GM23248 (cell line): ENCODE measurements around the gene LZTFL1. TPM values are rescaled to one million over a fixed set of nuclear protein-coding genes. Genes with fewer than 3 reads are reported as not detected.
"Not testable (repeated sequence)": the region's sequence is repeated elsewhere in the genome, so short reads cannot be mapped to it uniquely, and the experiment has no call there.

ENCODE experiments used
- DNase-seq: peaks from one replicate; pipeline ENCODE4 v3.0.0-alpha.2; 2015
- H2AFZ ChIP-seq: fragments of 200-600 bp; sonication (generic); 2 replicates; pipeline ENCODE4 v1.6.1; 2016; ENCODE audit warnings: antibody characterized with exemption
- H3F3A ChIP-seq: fragments of 200-600 bp; sonication (generic); 2 replicates; pipeline ENCODE4 v1.6.1; 2016; ENCODE audit warnings: mild to moderate bottlenecking, antibody characterized with exemption, mixed run types; ENCODE audit not compliant: insufficient read depth
- H3K27ac ChIP-seq: fragments of 200-600 bp; sonication (generic); 2 replicates; pipeline ENCODE4 v1.5.1; 2016; ENCODE audit warnings: mild to moderate bottlenecking
- H3K27me3 ChIP-seq: fragments of 200-600 bp; sonication (generic); replicated peaks from 2 replicates; pipeline ENCODE4 v1.6.1; 2016; ENCODE audit warnings: mild to moderate bottlenecking; ENCODE audit not compliant: insufficient read depth
- H3K36me3 ChIP-seq: fragments of 200-600 bp; sonication (generic); 2 replicates; pipeline ENCODE4 v1.6.1; 2016; ENCODE audit warnings: low read depth, mild to moderate bottlenecking
- H3K4me1 ChIP-seq: fragments of 200-600 bp; sonication (generic); 2 replicates; pipeline ENCODE4 v1.6.1; 2016; ENCODE audit warnings: mild to moderate bottlenecking; ENCODE audit not compliant: insufficient read depth
- H3K4me2 ChIP-seq: fragments of 200-600 bp; sonication (generic); one replicate; pipeline ENCODE4 v1.6.1; 2016; ENCODE audit warnings: mild to moderate bottlenecking; ENCODE audit not compliant: unreplicated experiment
- H3K4me3 ChIP-seq: fragments of 200-600 bp; sonication (generic); 2 replicates; pipeline ENCODE4 v1.5.1; 2016; ENCODE audit warnings: mild to moderate bottlenecking
- H3K79me2 ChIP-seq: fragments of 200-600 bp; sonication (generic); 2 replicates; pipeline ENCODE4 v1.6.1; 2016; ENCODE audit warnings: mild to moderate bottlenecking; ENCODE audit not compliant: insufficient read depth
- H3K9ac ChIP-seq: fragments of 200-600 bp; sonication (generic); 2 replicates; pipeline ENCODE4 v1.6.1; 2016; ENCODE audit warnings: mild to moderate bottlenecking
- H3K9me2 ChIP-seq: fragments of 200-600 bp; sonication (generic); 2 replicates; pipeline ENCODE4 v1.6.1; 2016; ENCODE audit warnings: mixed run types, mild to moderate bottlenecking, moderate library complexity; ENCODE audit not compliant: insufficient read depth
- H3K9me3 ChIP-seq: fragments of 200-600 bp; sonication (generic); one replicate; pipeline ENCODE4 v1.6.1; 2017; ENCODE audit warnings: low read depth
- H4K20me1 ChIP-seq: fragments of 200-600 bp; sonication (generic); 2 replicates; pipeline ENCODE4 v1.6.0; 2016; ENCODE audit not compliant: insufficient read depth
- EZH2 ChIP-seq: fragments of 200-600 bp; sonication (generic); IDR thresholded peaks from 2 replicates; pipeline ENCODE4 v1.6.1; 2018; ENCODE audit warnings: antibody characterized with exemption, mild to moderate bottlenecking; ENCODE audit not compliant: insufficient read depth, poor library complexity, severe bottlenecking
- EZH2phosphoT487 ChIP-seq: fragments of 200-600 bp; sonication (generic); IDR thresholded peaks from 2 replicates; pipeline ENCODE4 v1.6.1; 2018; ENCODE audit warnings: antibody characterized with exemption, moderate library complexity, mild to moderate bottlenecking, low read depth; ENCODE audit not compliant: insufficient read depth
- WGBS, 2 experiments: methylation state at CpG; one replicate each; pipeline ENCODE4 v1.1.6; 2015 to 2017; ENCODE audit warnings: low lambda C conversion rate in 2 of 2, low coverage in 1 of 2; ENCODE audit errors: missing lambda C conversion rate in 2 of 2; 5-methylcytosine and 5-hydroxymethylcytosine counted together
- in situ Hi-C: fragments of 300-500 bp; cut with MboI; formaldehyde crosslinking; loops from 2 replicates; pipeline ENCODE4 v1.15.0; 2020
- polyA plus RNA-seq: library from polyadenylated mRNA; unstranded; fragments of >200 nt; fragmentation: Nextera tagmentation; extraction: Ambion mirVana; gene quantifications from 2 replicates; pipeline ENCODE4 v1.2.1, GENCODE V29; 2016
- total RNA-seq: library from RNA; depleted of rRNA; stranded (reverse); fragments of >200 nt; shearing (Covaris generic); gene quantifications from 2 replicates; pipeline ENCODE4 v1.2.3, GENCODE V29; 2014

LZTFL1 gene
- total and polyA plus RNA-seq, 2 experiments from 2014 or later = 15.1 to 18.3 TPM

DNA sequence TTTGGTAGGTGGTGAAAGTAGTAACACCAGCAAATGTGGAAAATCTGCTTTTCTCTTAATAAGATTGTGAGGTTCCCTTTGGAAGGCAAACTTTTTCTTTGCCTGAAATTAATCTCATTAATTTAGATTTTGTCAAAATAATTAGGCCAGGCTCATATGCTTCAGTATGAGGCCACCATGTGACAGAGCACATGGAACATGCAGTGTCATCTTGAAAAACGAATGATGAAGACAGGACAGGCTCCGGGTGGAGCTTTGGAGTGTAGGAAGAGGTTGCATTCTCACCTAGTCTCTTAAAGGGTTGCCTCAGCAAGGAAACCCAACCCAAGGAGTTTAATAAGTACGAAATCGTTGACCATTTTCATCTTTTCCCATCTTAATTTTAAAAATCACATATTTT lies 18.6 kb upstream of the LZTFL1 start:
- Histone ChIP-seq H3F3A (no peaks in the 10 kb centered on the region), H3K9me3 (no peaks in the 10 kb centered on the region), H3K4me2 (no peak overlapping the region), H2AFZ (no peak overlapping the region), H3K4me1 (no peaks in the 10 kb centered on the region), H3K79me2 (no peaks in the 10 kb centered on the region), H4K20me1 (no peaks in the 10 kb centered on the region), H3K9me2 (no peaks in the 10 kb centered on the region), H3K9ac (no peak overlapping the region), H3K27ac (no peak overlapping the region), H3K4me3 (no peak overlapping the region), H3K36me3 (no peaks in the 10 kb centered on the region), H3K27me3 (peaks cover 28% of the 10 kb centered on the region)
- 38 to 46% methylated on average over 4 of the region's 4 CpGs for WGBS, 2 experiments
- TF ChIP-seq EZH2phosphoT487 = no peak
- TF ChIP-seq EZH2 = no peak
- no peak for DNase-seq
- in situ Hi-C loops = no loop called here

GRCh38 chr3:45858809-45859543 lies 17.1 kb upstream of the LZTFL1 start:
- Histone ChIP-seq H3K4me3 (no peak overlapping the region), H3K9ac (no peak overlapping the region), H3K4me1 (no peaks in the 10 kb centered on the region), H3F3A (no peaks in the 10 kb centered on the region), H2AFZ (no peak overlapping the region), H3K4me2 (no peak overlapping the region), H3K9me3 (no peaks in the 10 kb centered on the region), H4K20me1 (no peaks in the 10 kb centered on the region), H3K27ac (no peak overlapping the region), H3K36me3 (no peaks in the 10 kb centered on the region), H3K9me2 (no peaks in the 10 kb centered on the region), H3K27me3 (peaks cover 21% of the 10 kb centered on the region), H3K79me2 (no peaks in the 10 kb centered on the region)
- in situ Hi-C loops = no loop called here
- TF ChIP-seq EZH2phosphoT487 = no peak
- no peak for TF ChIP-seq EZH2
- no peak for DNase-seq
- 61 to 64% methylated on average over 7 of the region's 7 CpGs for WGBS, 2 experiments

- H3K4me1 ChIP-seq, H2AFZ ChIP-seq, H4K20me1 ChIP-seq, DNase-seq, H3K9me3 ChIP-seq, H3K36me3 ChIP-seq, H3F3A ChIP-seq, H3K4me2 ChIP-seq, in situ Hi-C loops, H3K4me3 ChIP-seq, H3K27ac ChIP-seq, H3K9ac ChIP-seq, H3K79me2 ChIP-seq, H3K9me2 ChIP-seq: not testable (repeated sequence)
- WGBS, 2 experiments = 54 to 59% methylated on average over 2 of the region's 2 CpGs
- peaks cover 36% of the 10 kb centered on the region for H3K27me3 ChIP-seq
These were observed 15.1 kb upstream of the LZTFL1 start for GRCh38 chr3:45857024-45857423.

DNA sequence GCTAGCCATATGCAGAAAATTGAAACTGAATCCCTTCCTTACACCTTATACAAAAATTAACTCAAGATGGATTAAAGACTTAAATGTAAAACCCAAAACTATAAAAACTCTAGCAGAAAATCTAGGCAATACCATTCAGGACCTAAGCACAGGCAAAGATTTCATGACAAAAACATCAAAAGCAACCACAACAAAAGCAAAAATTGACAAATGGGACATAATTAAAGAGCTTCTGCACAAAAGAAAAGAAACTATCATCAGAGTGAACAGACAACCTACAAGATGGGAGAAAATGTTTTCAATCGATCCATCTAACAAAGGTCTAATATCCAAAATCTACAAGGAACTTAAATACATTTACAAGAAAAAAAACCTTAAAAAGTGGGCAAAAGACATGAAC lies 14.4 kb upstream of the LZTFL1 start:
- H3K27me3 ChIP-seq = peaks cover 36% of the 10 kb centered on the region
- H3K4me1 ChIP-seq, H3K4me3 ChIP-seq, H3K36me3 ChIP-seq, DNase-seq, H3K9me3 ChIP-seq, H3K9me2 ChIP-seq, H2AFZ ChIP-seq, H3K4me2 ChIP-seq, H3K79me2 ChIP-seq, H3F3A ChIP-seq, H4K20me1 ChIP-seq, H3K9ac ChIP-seq, in situ Hi-C loops, H3K27ac ChIP-seq: not testable (repeated sequence)
- 50 to 68% methylated on average over 1 of the region's 1 CpG for WGBS, 2 experiments

- Histone ChIP-seq H3K9me2 (no peaks in the 10 kb centered on the region), H3K4me1 (no peaks in the 10 kb centered on the region), H3K27ac (no peak overlapping the region), H3K36me3 (no peaks in the 10 kb centered on the region), H2AFZ (no peak overlapping the region), H3K27me3 (peaks cover 48% of the 10 kb centered on the region), H3F3A (no peaks in the 10 kb centered on the region), H4K20me1 (no peaks in the 10 kb centered on the region), H3K4me2 (no peak overlapping the region), H3K79me2 (no peaks in the 10 kb centered on the region), H3K4me3 (no peak overlapping the region), H3K9me3 (no peaks in the 10 kb centered on the region), H3K9ac (no peak overlapping the region)
- WGBS, 2 experiments = 44 to 52% methylated on average over 2 of the region's 2 CpGs
- TF ChIP-seq EZH2phosphoT487 (no peak), EZH2 (no peak)
- no peak for DNase-seq
- in situ Hi-C loops = no loop called here
These were observed 10.9 kb upstream of the LZTFL1 start for GRCh38 chr3:45852828-45853227.
